ENCODE data around the gene RNLS. TPM values are rescaled to one million over a fixed set of nuclear protein-coding genes. Genes with fewer than 3 reads are reported as not detected.

Gene RNLS
- total and polyA plus RNA-seq, 5 experiments from 2014 or later = 2.2 to 3.8 (median 3.1) TPM

DNA sequence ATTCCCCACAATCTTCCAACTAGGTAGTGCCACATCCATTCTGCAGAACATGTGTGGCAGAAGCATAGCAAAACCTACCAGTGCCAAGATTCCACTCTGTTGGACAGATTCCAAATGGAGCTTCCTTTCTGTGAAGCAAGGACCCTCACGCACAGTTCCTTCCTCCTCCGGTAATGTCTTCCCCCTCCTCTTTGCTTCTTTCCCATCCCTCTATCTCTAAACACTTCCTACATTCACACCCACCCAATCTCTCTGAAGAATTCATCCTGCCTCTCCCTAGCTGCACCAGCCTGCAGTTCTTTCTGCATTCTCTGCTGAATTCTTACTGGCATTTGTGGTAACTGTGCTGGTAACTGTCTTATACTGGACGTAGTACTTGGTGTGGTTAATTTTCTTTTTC is 124.9 kb downstream of the RNLS start:
- H3K27ac Mint-ChIP-seq = peak overlapping the region in 5 of 10 donors; percentile 10 to 60 (median 34)
- no peaks in the 10 kb centered on the region for H3K27me3 Mint-ChIP-seq
- no peak for DNase-seq
- H3K4me1 Mint-ChIP-seq = peaks cover 0 to 7% (median under 1%) of the 10 kb centered on the region in 4 donors
- POLR2A ChIA-PET = no interaction called here
- peaks cover 0 to 2% (median 0%) of the 10 kb centered on the region in 9 donors for H3K9me3 Mint-ChIP-seq
- no peak for ATAC-seq
- H3K4me3 Mint-ChIP-seq = no peak overlapping the region
- no peaks in the 10 kb centered on the region for H3K36me3 Mint-ChIP-seq

DNA sequence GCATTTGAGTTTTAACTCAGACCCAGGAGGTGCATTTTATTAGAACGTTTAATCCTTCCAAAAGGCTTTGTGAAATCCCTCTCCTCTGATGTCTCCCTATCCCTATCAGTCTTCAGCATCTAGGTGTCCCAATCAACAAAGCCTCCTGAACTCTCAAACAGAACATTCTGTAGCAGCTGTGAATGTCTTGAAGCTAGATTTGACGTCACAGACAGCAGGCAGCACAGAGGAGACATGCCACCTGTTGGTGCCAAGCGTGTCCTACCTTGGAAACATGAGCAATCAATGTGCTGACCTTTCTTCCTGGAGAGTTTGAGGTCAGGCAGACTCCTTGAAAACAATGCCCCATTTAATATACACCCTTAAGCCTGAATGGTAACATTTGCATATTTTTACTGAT is 125.5 kb downstream of the RNLS start:
- H3K27ac Mint-ChIP-seq = peak overlapping the region in 1 of 10 donors; percentile 22
- H3K4me1 Mint-ChIP-seq = peaks cover 0 to 7% (median under 1%) of the 10 kb centered on the region in 4 donors
- DNase-seq (peak in 2 of 10 donors; percentile 10 to 15), ATAC-seq (no peak)
- no peaks in the 10 kb centered on the region for H3K36me3 Mint-ChIP-seq
- POLR2A ChIA-PET = no interaction called here
- H3K4me3 Mint-ChIP-seq = no peak overlapping the region
- peaks cover 0 to 2% (median 0%) of the 10 kb centered on the region in 9 donors for H3K9me3 Mint-ChIP-seq
- H3K27me3 Mint-ChIP-seq = no peaks in the 10 kb centered on the region

DNA sequence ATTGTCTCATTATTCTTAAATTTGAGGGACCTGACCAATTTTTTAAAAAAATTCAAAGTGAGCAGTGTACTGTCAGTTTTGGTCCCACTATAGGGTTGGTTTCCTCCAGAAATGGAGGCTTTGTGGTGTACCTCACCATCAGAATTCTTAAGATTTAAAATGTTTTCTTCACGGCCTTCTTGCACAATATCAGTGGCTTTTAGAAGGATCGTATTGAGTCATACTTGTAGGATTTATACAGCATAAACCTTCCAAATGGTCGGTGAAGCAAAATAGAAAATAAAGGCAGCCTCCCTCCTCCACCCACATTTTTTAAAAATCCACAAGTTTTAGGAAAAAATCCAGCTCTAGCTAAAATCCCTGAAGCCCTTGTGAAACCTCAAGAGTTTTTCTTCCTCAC is 126.4 kb downstream of the RNLS start:
- POLR2A ChIA-PET = no interaction called here
- ATAC-seq = no peak
- no peaks in the 10 kb centered on the region for H3K27me3 Mint-ChIP-seq
- H3K36me3 Mint-ChIP-seq = no peaks in the 10 kb centered on the region
- no peak overlapping the region for H3K27ac Mint-ChIP-seq
- no peaks in the 10 kb centered on the region for H3K9me3 Mint-ChIP-seq
- H3K4me3 Mint-ChIP-seq = no peak overlapping the region
- DNase-seq = no peak
- peaks cover 0 to 7% (median under 1%) of the 10 kb centered on the region in 4 donors for H3K4me1 Mint-ChIP-seq

- H3K4me3 Mint-ChIP-seq = no peak overlapping the region
- H3K27ac Mint-ChIP-seq = no peak overlapping the region
- no peaks in the 10 kb centered on the region for H3K36me3 Mint-ChIP-seq
Observed at GRCh38 chr10:88455831-88456230, 127.3 kb downstream of the RNLS start.

GRCh38 chr10:88450201-88450600 is 132.9 kb downstream of the RNLS start:
- ATAC-seq (no peak), DNase-seq (no peak)
- POLR2A ChIA-PET = no interaction called here
- peak overlapping the region in 1 of 10 donors; percentile 1 for H3K27ac Mint-ChIP-seq
- peaks cover 0 to 4% (median 0%) of the 10 kb centered on the region in 3 donors for H3K36me3 Mint-ChIP-seq
- no peaks in the 10 kb centered on the region for H3K27me3 Mint-ChIP-seq
- peaks cover 0 to 2% (median 0%) of the 10 kb centered on the region in 9 donors for H3K9me3 Mint-ChIP-seq
- H3K4me3 Mint-ChIP-seq = no peak overlapping the region
- no peaks in the 10 kb centered on the region for H3K4me1 Mint-ChIP-seq

More at GRCh38 chr10:88455831-88456230, 127.3 kb downstream of the RNLS start:
- no peaks in the 10 kb centered on the region for H3K9me3 Mint-ChIP-seq
- H3K27me3 Mint-ChIP-seq = no peaks in the 10 kb centered on the region
- ATAC-seq (no peak), DNase-seq (no peak)
- peaks cover 0 to 7% (median under 1%) of the 10 kb centered on the region in 4 donors for H3K4me1 Mint-ChIP-seq
- POLR2A ChIA-PET = no interaction called here

- ATAC-seq = no peak
- Mint-ChIP-seq H3K4me3 (no peak overlapping the region), H3K27ac (no peak overlapping the region), H3K36me3 (peaks cover 0 to 11% (median 6%) of the 10 kb centered on the region in 3 donors), H3K4me1 (peaks cover 0 to 4% (median under 1%) of the 10 kb centered on the region in 4 donors), H3K27me3 (peaks cover 0 to 7% (median 2%) of the 10 kb centered on the region in 5 donors), H3K9me3 (peaks cover 0 to 8% (median 1%) of the 10 kb centered on the region in 9 donors)
- no peak for DNase-seq
- POLR2A ChIA-PET = no interaction called here
Observed at GRCh38 chr10:88442716-88443115, 140.4 kb downstream of the RNLS start.

GRCh38 chr10:88440541-88440940 is 142.6 kb downstream of the RNLS start:
- Mint-ChIP-seq H3K36me3 (peaks cover 0 to 11% (median 6%) of the 10 kb centered on the region in 3 donors), H3K9me3 (peaks cover 0 to 7% (median 1%) of the 10 kb centered on the region in 9 donors), H3K4me1 (peaks cover 0 to 4% (median 2%) of the 10 kb centered on the region in 4 donors), H3K27ac (no peak overlapping the region), H3K4me3 (no peak overlapping the region), H3K27me3 (peaks cover 0 to 7% (median 4%) of the 10 kb centered on the region in 5 donors)
- DNase-seq (no peak), ATAC-seq (no peak)
- POLR2A ChIA-PET = no interaction called here

DNA sequence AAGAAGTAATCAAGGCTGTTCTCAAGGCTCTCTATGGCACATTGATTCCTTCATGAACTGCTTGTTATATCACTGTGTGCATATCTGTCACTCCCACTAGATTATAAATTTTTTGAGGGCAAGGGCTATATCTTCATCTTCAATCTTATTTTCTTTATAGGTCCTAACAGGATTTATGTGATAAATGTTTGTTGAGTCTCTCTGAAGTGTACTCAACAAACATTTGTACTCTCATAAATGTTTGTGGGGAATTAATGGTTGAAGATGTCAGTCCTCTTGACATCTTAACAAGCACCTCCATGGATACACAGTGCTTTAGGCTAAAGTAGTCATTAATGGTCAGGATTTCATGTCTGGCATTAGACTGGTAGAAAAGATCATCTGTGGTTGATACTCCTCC is 143.2 kb downstream of the RNLS start:
- POLR2A ChIA-PET = no interaction called here
- no peak overlapping the region for H3K4me3 Mint-ChIP-seq
- peaks cover 0 to 7% (median 4%) of the 10 kb centered on the region in 5 donors for H3K27me3 Mint-ChIP-seq
- H3K4me1 Mint-ChIP-seq = peaks cover 0 to 4% (median 2%) of the 10 kb centered on the region in 4 donors
- no peak overlapping the region for H3K27ac Mint-ChIP-seq
- H3K9me3 Mint-ChIP-seq = peaks cover 0 to 6% (median 1%) of the 10 kb centered on the region in 9 donors
- DNase-seq (no peak), ATAC-seq (no peak)
- H3K36me3 Mint-ChIP-seq = peaks cover 0 to 11% (median 6%) of the 10 kb centered on the region in 3 donors

DNA sequence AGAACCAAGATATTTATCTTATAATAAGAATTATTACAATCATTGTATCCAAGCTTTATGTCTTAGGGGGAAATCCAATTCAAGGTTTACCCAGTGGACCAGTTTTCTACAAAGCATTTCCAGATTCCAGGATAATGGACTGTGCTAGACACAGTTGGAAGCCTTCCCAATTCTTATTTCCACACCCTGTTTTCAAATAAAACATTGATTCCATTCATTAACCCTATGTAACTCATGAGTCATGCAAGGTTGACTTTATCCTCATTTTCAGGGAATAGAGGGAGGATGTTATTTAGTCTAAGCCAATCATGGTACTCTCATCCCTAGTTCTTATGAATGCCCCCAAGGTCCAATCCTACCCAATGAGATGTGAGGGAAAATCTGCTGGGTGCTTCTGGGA is 145.7 kb downstream of the RNLS start:
- Mint-ChIP-seq H3K27ac (no peak overlapping the region), H3K27me3 (peaks cover 0 to 4% (median under 1%) of the 10 kb centered on the region in 5 donors), H3K4me3 (no peak overlapping the region), H3K36me3 (peaks cover 0 to 4% (median 3%) of the 10 kb centered on the region in 3 donors), H3K4me1 (peaks cover 0 to 2% (median under 1%) of the 10 kb centered on the region in 4 donors), H3K9me3 (peaks cover 0 to 2% (median 0%) of the 10 kb centered on the region in 9 donors)
- POLR2A ChIA-PET = no interaction called here
- DNase-seq (no peak), ATAC-seq (no peak)

DNA sequence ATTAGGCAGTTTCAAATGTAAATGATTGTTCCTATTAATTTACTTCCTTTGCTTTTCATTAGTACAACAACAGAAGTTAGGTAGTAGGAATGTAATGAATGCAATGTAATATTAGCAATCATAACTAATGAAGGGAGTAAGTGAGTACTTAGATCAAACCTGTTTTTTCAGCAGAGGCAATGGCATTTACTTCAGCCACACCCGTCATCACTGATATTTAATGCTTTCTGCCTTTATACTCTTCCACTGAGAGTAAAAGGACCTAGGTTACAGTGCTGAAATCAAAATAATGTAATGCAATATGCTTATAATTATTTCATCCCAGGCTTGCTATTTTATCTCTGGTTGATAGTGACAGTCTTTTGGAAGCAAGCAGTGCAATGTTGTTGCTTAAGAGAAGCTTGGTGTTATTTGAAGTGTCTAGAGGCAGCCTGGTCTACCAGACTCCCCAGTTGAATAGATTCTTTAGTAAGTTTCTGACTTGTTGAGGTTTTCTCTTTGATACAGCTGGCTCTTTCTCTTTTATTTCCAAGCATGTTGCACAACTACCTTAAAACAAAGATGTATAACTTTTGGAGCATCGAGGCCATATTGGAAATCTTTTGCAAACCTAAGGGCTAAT is 149.4 kb downstream of the RNLS start:
- peaks cover 0 to 2% (median 0%) of the 10 kb centered on the region in 4 donors for H3K4me1 Mint-ChIP-seq
- H3K36me3 Mint-ChIP-seq = peaks cover 0 to 5% (median 5%) of the 10 kb centered on the region in 3 donors

DNA sequence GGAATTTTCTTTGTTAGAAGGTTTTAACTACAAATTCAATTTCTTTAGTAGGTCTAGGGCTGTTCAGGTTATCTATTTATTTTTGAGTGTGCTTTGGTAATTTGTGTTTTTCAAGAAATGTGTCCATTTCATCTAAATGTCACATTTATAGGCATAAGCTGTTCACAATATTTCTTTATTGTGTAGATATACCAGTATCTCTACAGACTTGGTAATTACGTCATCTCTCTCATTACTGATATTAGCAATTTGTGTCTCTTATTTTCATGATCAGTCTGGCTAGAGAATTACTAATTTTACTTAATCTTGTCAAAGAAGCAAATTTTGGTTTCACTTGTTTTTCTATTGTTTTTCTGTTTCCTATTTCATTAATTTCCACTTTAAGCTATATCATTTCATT is 152.0 kb downstream of the RNLS start:
- POLR2A ChIA-PET = no interaction called here
- Mint-ChIP-seq H3K9me3 (peaks cover 0 to 3% (median 0%) of the 10 kb centered on the region in 9 donors), H3K4me3 (no peak overlapping the region), H3K36me3 (peaks cover 0 to 5% (median 5%) of the 10 kb centered on the region in 3 donors), H3K4me1 (peaks cover 2 to 6% (median 3%) of the 10 kb centered on the region in 4 donors), H3K27ac (no peak overlapping the region), H3K27me3 (peaks cover 0 to 2% (median 0%) of the 10 kb centered on the region in 5 donors)
- DNase-seq = no peak
- no peak for ATAC-seq

More for the DNA sequence above, 149.4 kb downstream of the RNLS start:
- DNase-seq (no peak), ATAC-seq (no peak)
- peaks cover 0 to 4% (median 0%) of the 10 kb centered on the region in 5 donors for H3K27me3 Mint-ChIP-seq
- no peak overlapping the region for H3K4me3 Mint-ChIP-seq
- POLR2A ChIA-PET = no interaction called here
- H3K9me3 Mint-ChIP-seq = peaks cover 0 to 3% (median 0%) of the 10 kb centered on the region in 9 donors
- H3K27ac Mint-ChIP-seq = no peak overlapping the region

DNA sequence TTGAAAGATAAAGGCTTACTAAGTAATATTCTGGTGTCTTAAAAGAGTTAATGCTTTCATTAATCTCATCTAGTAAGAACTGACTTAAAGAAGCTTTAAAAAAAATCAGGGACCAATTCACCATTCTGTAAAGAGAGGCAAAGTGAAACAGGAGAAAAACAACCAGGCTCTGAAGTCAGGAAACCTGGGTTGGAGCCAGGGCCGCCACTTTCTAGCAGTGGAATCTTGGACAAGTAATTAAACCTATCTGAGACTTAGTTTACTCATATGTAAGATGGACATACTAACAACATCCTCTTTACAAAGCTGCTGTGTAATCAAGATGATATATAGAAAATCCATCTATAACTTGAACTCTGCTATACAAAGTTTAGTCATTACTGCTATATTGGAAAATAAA is 154.1 kb downstream of the RNLS start:
- DNase-seq (no peak), ATAC-seq (no peak)
- peaks cover 0 to 1% (median 0%) of the 10 kb centered on the region in 5 donors for H3K27me3 Mint-ChIP-seq
- POLR2A ChIA-PET = no interaction called here
- H3K27ac Mint-ChIP-seq = no peak overlapping the region
- H3K4me3 Mint-ChIP-seq = no peak overlapping the region
- peaks cover 0 to 5% (median 5%) of the 10 kb centered on the region in 3 donors for H3K36me3 Mint-ChIP-seq
- peaks cover 2 to 6% (median 3%) of the 10 kb centered on the region in 4 donors for H3K4me1 Mint-ChIP-seq
- H3K9me3 Mint-ChIP-seq = peaks cover 0 to 3% (median 0%) of the 10 kb centered on the region in 9 donors

- Mint-ChIP-seq H3K4me1 (peaks cover 2 to 6% (median 3%) of the 10 kb centered on the region in 4 donors), H3K9me3 (peaks cover 0 to 3% (median 0%) of the 10 kb centered on the region in 9 donors), H3K27ac (no peak overlapping the region), H3K4me3 (no peak overlapping the region), H3K36me3 (peaks cover 0 to 5% (median 4%) of the 10 kb centered on the region in 3 donors), H3K27me3 (peaks cover 0 to 1% (median 0%) of the 10 kb centered on the region in 5 donors)
- ATAC-seq (no peak), DNase-seq (no peak)
- POLR2A ChIA-PET = no interaction called here
Observed at GRCh38 chr10:88428442-88428841, 154.7 kb downstream of the RNLS start.
